Loucy (cell line): ENCODE measurements around the gene BROX.

ENCODE experiments used
- H2AFZ ChIP-seq: fragments of 200-600 bp; sonication (generic); 2 replicates; pipeline ENCODE4 v1.6.0; 2016; ENCODE audit warnings: antibody characterized with exemption, mild to moderate bottlenecking, low read length, moderate library complexity
- H3F3A ChIP-seq: fragments of 200-600 bp; 2 replicates; pipeline ENCODE4 v1.6.0; 2016; ENCODE audit warnings: antibody characterized with exemption, low read depth, mild to moderate bottlenecking
- H3K27me3 ChIP-seq: fragments of 200-600 bp; sonication (generic); 2 replicates; pipeline ENCODE4 v1.6.1; 2014; ENCODE audit warnings: low read length, mild to moderate bottlenecking; ENCODE audit not compliant: insufficient read depth, poor library complexity, severe bottlenecking
- H3K36me3 ChIP-seq: fragments of 200-600 bp; sonication (generic); 2 replicates; pipeline ENCODE4 v1.6.1; 2016; ENCODE audit warnings: low read length; ENCODE audit not compliant: insufficient read depth
- H3K4me1 ChIP-seq: fragments of 200-600 bp; sonication (generic); 2 replicates; pipeline ENCODE4 v1.5.1; 2014; ENCODE audit warnings: low read length, mild to moderate bottlenecking; ENCODE audit not compliant: insufficient read depth, poor library complexity, severe bottlenecking
- H3K4me2 ChIP-seq: fragments of 200-600 bp; sonication (generic); 2 replicates; pipeline ENCODE4 v1.6.0; 2014; ENCODE audit warnings: antibody characterized with exemption, low read length, low read depth, mild to moderate bottlenecking; ENCODE audit not compliant: poor library complexity, severe bottlenecking
- H3K4me3 ChIP-seq: fragments of 200-600 bp; sonication (generic); 2 replicates; pipeline ENCODE4 v1.5.1; 2014; ENCODE audit warnings: low read length, mild to moderate bottlenecking, mixed read lengths; ENCODE audit not compliant: poor library complexity, severe bottlenecking
- H3K79me2 ChIP-seq: fragments of 200-600 bp; sonication (generic); 2 replicates; pipeline ENCODE4 v1.6.1; 2014; ENCODE audit warnings: low read length; ENCODE audit not compliant: insufficient read depth
- H3K9ac ChIP-seq: fragments of 200-600 bp; sonication (generic); 2 replicates; pipeline ENCODE4 v1.6.0; 2014; ENCODE audit warnings: mild to moderate bottlenecking, low read depth, low read length, moderate library complexity; ENCODE audit not compliant: poor library complexity, severe bottlenecking
- H3K9me2 ChIP-seq: fragments of 200-600 bp; sonication (generic); replicated peaks from 2 replicates; pipeline ENCODE4 v1.6.1; 2016; ENCODE audit warnings: low read depth, low read length, mixed read lengths
- H3K9me3 ChIP-seq: fragments of 200-600 bp; sonication (generic); 2 replicates; pipeline ENCODE4 v1.6.1; 2014; ENCODE audit warnings: mild to moderate bottlenecking, antibody characterized with exemption, low read length, low read depth; ENCODE audit not compliant: insufficient read depth
- H4K20me1 ChIP-seq: fragments of 200-600 bp; sonication (generic); 2 replicates; pipeline ENCODE4 v1.6.0; 2014; ENCODE audit warnings: antibody characterized with exemption, low read length, mild to moderate bottlenecking; ENCODE audit not compliant: insufficient read depth, poor library complexity, severe bottlenecking
- CTCF ChIP-seq: fragments of 200-600 bp; sonication (generic); conservative IDR thresholded peaks from 2 replicates; pipeline ENCODE4 v1.5.1; 2014; ENCODE audit warnings: mild to moderate bottlenecking, antibody characterized with exemption, low read length
- EZH2phosphoT487 ChIP-seq: fragments of 200-600 bp; IDR thresholded peaks from 2 replicates; pipeline ENCODE4 v1.6.1; 2018; ENCODE audit warnings: antibody characterized with exemption, mild to moderate bottlenecking, moderate library complexity, borderline replicate concordance

BROX gene

GRCh38 chr1:222754366-222755139 is 42.2 kb downstream of the BROX start:
- no peaks in the 10 kb centered on the region for H3F3A ChIP-seq
- H3K79me2 ChIP-seq: no peaks in the 10 kb centered on the region
- no peaks in the 10 kb centered on the region for H3K4me1 ChIP-seq
- no peak overlapping the region for H3K9ac ChIP-seq
- TF ChIP-seq EZH2phosphoT487 (no peak), CTCF (no peak)
- H3K9me3 ChIP-seq: no peaks in the 10 kb centered on the region
- no peak overlapping the region for H3K4me3 ChIP-seq
- no peaks in the 10 kb centered on the region for H4K20me1 ChIP-seq
- no peaks in the 10 kb centered on the region for H3K36me3 ChIP-seq
- H3K9me2 ChIP-seq: no peaks in the 10 kb centered on the region
- no peaks in the 10 kb centered on the region for H3K27me3 ChIP-seq
- no peak overlapping the region for H3K4me2 ChIP-seq
- H2AFZ ChIP-seq: no peak overlapping the region

DNA sequence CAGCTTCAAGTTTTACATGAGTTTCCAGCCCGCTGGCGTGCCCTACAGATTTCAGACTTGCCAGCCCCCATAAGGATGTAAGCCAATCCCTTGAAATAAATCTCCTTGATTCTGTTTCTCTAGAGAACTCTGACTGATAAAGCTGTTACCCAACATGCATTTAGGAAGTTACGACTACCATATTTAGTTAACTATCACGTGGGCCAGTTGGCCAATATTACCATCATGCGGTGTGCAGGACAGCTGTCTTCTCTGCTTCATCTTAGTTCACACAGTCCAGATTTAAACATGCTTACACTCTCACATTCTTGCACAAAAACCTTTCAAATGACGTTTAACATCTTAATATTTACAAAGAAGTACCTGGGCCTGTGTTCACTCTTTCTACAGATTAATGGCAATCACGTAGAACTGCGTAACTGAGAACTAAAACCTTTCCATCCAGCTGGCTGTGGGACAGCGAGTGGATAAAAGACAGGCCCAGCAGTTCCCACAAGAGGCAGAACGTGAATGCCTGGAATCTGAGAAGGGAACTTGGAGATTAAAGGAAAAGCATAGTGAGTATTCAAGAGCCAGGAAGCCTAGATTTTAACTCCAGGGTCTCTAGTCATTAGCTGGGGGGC is 45.4 kb downstream of the BROX start:
- no peaks in the 10 kb centered on the region for H4K20me1 ChIP-seq
- no peaks in the 10 kb centered on the region for H3K9me2 ChIP-seq
- H3K4me3 ChIP-seq: no peak overlapping the region
- no peaks in the 10 kb centered on the region for H3K4me1 ChIP-seq
- no peak overlapping the region for H2AFZ ChIP-seq
- H3K9me3 ChIP-seq: no peaks in the 10 kb centered on the region
- no peaks in the 10 kb centered on the region for H3K36me3 ChIP-seq
- TF ChIP-seq EZH2phosphoT487 (no peak), CTCF (no peak)
- no peaks in the 10 kb centered on the region for H3K79me2 ChIP-seq
- no peak overlapping the region for H3K4me2 ChIP-seq
- H3K9ac ChIP-seq: no peak overlapping the region
- no peaks in the 10 kb centered on the region for H3K27me3 ChIP-seq
- no peaks in the 10 kb centered on the region for H3F3A ChIP-seq

- no peaks in the 10 kb centered on the region for H3K9me3 ChIP-seq
- no peaks in the 10 kb centered on the region for H3K36me3 ChIP-seq
- H3K9me2 ChIP-seq: no peaks in the 10 kb centered on the region
- no peak overlapping the region for H3K4me3 ChIP-seq
- H4K20me1 ChIP-seq: no peaks in the 10 kb centered on the region
- no peaks in the 10 kb centered on the region for H3K4me1 ChIP-seq
- no peak overlapping the region for H2AFZ ChIP-seq
- H3F3A ChIP-seq: no peaks in the 10 kb centered on the region
- H3K79me2 ChIP-seq: no peaks in the 10 kb centered on the region
- H3K4me2 ChIP-seq: no peak overlapping the region
- H3K27me3 ChIP-seq: no peaks in the 10 kb centered on the region
- H3K9ac ChIP-seq: no peak overlapping the region
- TF ChIP-seq EZH2phosphoT487: no peak
- TF ChIP-seq CTCF: no peak
Measured at GRCh38 chr1:222759451-222760035, 47.2 kb downstream of the BROX start.
